ENCODE measurements around the gene TRIM33.

TRIM33 gene

DNA sequence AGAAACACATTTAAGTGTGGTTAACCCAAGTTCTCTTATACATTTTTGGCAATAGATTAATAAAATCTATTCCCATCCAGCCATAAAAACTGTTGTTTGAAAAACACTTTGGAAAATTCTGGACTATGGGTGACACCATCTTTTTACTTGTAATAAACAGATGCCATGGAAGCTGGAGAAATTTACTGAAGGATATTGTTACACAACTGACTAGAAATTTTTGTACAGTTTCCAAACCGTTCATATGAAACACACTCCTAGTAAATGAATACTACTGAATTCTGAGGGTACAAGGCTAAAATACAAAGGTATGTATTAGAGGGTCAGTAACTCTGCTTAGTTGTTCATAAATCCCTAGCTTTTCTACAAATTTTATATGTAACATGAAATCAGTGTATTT lies 48.7 kb downstream of the TRIM33 start:
- peaks cover 58% of the 10 kb centered on the region for H3K36me3 ChIP-seq (ENCODE audit: control insufficient read depth, low read length)
- H3K9me2 ChIP-seq (replicated peaks; ENCODE audit: control insufficient read depth, low read length) = no peaks in the 10 kb centered on the region
- no peak for TF ChIP-seq EZH2phosphoT487 (IDR thresholded peaks at IDR 0.05; ENCODE audit: borderline replicate concordance, low read length)
- TF ChIP-seq, protein P1, sequence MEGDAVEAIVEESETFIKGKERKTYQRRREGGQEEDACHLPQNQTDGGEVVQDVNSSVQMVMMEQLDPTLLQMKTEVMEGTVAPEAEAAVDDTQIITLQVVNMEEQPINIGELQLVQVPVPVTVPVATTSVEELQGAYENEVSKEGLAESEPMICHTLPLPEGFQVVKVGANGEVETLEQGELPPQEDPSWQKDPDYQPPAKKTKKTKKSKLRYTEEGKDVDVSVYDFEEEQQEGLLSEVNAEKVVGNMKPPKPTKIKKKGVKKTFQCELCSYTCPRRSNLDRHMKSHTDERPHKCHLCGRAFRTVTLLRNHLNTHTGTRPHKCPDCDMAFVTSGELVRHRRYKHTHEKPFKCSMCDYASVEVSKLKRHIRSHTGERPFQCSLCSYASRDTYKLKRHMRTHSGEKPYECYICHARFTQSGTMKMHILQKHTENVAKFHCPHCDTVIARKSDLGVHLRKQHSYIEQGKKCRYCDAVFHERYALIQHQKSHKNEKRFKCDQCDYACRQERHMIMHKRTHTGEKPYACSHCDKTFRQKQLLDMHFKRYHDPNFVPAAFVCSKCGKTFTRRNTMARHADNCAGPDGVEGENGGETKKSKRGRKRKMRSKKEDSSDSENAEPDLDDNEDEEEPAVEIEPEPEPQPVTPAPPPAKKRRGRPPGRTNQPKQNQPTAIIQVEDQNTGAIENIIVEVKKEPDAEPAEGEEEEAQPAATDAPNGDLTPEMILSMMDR (IDR thresholded peaks at IDR 0.05; ENCODE audit: low read depth, low read length, poor library complexity, severe bottlenecking) = no peak

DNA sequence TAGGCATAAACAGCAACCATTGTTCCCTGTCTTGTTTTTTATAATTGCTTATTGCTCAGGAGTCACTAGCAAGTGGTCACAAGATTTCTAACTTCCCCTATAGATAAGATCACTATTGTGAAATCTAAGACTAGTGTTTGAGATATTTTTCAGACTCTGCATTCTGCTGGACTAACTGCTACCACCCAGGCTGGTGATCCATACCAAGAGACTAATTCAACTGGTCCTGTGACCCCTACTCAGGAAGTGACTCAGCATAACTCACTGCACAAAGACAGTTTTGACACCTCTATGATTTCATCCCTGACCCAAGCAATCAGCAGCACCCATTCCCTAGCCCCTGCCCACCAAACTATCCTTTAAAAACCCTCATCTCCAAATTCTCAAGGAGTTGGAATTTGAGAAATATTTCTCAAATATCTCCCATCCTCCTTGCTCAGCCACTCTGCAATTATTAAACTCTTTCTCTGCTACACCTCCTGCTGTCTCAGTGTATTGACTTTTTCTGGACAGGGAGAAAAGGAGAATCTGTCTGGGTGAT lies 52.7 kb downstream of the TRIM33 start:
- peaks cover 90% of the 10 kb centered on the region for H3K36me3 ChIP-seq (ENCODE audit: control insufficient read depth, low read length)
- H3K27me3 ChIP-seq (ENCODE audit: control insufficient read depth, low read length) = no peaks in the 10 kb centered on the region
- H4K20me1 ChIP-seq (ENCODE audit: control insufficient read depth, insufficient read depth, low read depth, low read length) = no peaks in the 10 kb centered on the region
- H3K27ac ChIP-seq (ENCODE audit: low read depth, low read length) = no peak overlapping the region
- H3F3A ChIP-seq (ENCODE audit: control insufficient read depth, insufficient read depth) = no peaks in the 10 kb centered on the region
- H3K4me2 ChIP-seq (ENCODE audit: low read length) = no peak overlapping the region
- no peak overlapping the region for H3K4me3 ChIP-seq (ENCODE audit: low read length)
- H3K79me2 ChIP-seq (ENCODE audit: control insufficient read depth, low read length) = peaks cover 10% of the 10 kb centered on the region; the same call in 1 of the 2 replicates
- no peaks in the 10 kb centered on the region for H3K9me2 ChIP-seq (replicated peaks; ENCODE audit: control insufficient read depth, low read length)
- H3K4me1 ChIP-seq (ENCODE audit: control insufficient read depth, low read length) = no peaks in the 10 kb centered on the region
- H3K9me3 ChIP-seq (ENCODE audit: control insufficient read depth, insufficient read depth, low read length) = no peaks in the 10 kb centered on the region
- TF ChIP-seq, protein P1 (IDR thresholded peaks at IDR 0.05; ENCODE audit: low read depth, low read length, poor library complexity, severe bottlenecking) = no peak
- no peak for TF ChIP-seq EZH2phosphoT487 (IDR thresholded peaks at IDR 0.05; ENCODE audit: borderline replicate concordance, low read length)

More for the DNA sequence above, 48.7 kb downstream of the TRIM33 start:
- no peaks in the 10 kb centered on the region for H3F3A ChIP-seq (ENCODE audit: control insufficient read depth, insufficient read depth)
- no peak overlapping the region for H3K27ac ChIP-seq (ENCODE audit: low read depth, low read length)
- 0 out of 2 replicates have a peak, but pooled peaks cover 5% of the 10 kb centered on the region for H4K20me1 ChIP-seq (ENCODE audit: control insufficient read depth, insufficient read depth, low read depth, low read length)
- H3K79me2 ChIP-seq (ENCODE audit: control insufficient read depth, low read length) = peaks cover 48% of the 10 kb centered on the region
- H3K4me2 ChIP-seq (ENCODE audit: low read length) = no peak overlapping the region
- no peaks in the 10 kb centered on the region for H3K27me3 ChIP-seq (ENCODE audit: control insufficient read depth, low read length)
- H3K4me3 ChIP-seq (ENCODE audit: low read length) = no peak overlapping the region
- no peaks in the 10 kb centered on the region for H3K9me3 ChIP-seq (ENCODE audit: control insufficient read depth, insufficient read depth, low read length)
- H3K4me1 ChIP-seq (ENCODE audit: control insufficient read depth, low read length) = peaks cover 3% of the 10 kb centered on the region

DNA sequence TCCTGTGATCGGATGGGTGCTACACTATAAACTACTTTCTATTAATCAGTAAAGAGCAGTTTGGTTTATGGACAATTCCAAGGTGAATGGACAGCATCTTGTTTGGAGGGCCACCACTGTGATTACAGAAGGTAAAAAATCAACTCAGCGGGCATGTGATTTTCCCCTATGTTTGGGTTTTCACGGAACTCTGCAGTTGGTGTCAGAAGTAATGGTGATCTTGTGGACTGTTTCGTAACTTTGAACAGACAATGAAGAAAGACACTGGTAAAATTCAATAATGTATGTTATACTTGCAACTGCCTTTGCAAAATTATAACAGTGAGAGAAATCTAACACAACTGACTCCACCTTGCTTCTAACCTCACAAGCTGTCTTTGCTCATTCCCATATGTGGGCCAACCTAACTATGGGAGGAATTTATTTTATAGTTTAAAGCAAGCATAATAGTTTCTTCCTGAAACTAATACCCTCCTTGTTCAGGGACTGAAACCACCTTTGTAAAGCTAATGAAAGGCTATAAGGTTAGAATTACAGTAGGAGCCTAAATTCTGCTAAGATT lies 53.2 kb downstream of the TRIM33 start:
- Histone ChIP-seq H3K79me2 (ENCODE audit: control insufficient read depth, low read length) (0 out of 2 replicates have a peak, but pooled peaks cover 6% of the 10 kb centered on the region), H3K4me2 (ENCODE audit: low read length) (no peak overlapping the region), H3K9me2 (replicated peaks; ENCODE audit: control insufficient read depth, low read length) (no peaks in the 10 kb centered on the region), H3K4me3 (ENCODE audit: low read length) (no peak overlapping the region), H3K9me3 (ENCODE audit: control insufficient read depth, insufficient read depth, low read length) (no peaks in the 10 kb centered on the region), H4K20me1 (ENCODE audit: control insufficient read depth, insufficient read depth, low read depth, low read length) (no peaks in the 10 kb centered on the region), H3K36me3 (ENCODE audit: control insufficient read depth, low read length) (peaks cover 87% of the 10 kb centered on the region), H3K4me1 (ENCODE audit: control insufficient read depth, low read length) (no peaks in the 10 kb centered on the region), H3F3A (ENCODE audit: control insufficient read depth, insufficient read depth) (no peaks in the 10 kb centered on the region), H3K27ac (ENCODE audit: low read depth, low read length) (no peak overlapping the region), H3K27me3 (ENCODE audit: control insufficient read depth, low read length) (no peaks in the 10 kb centered on the region)
- TF ChIP-seq, protein P1 (IDR thresholded peaks at IDR 0.05; ENCODE audit: low read depth, low read length, poor library complexity, severe bottlenecking) = no peak
- TF ChIP-seq EZH2phosphoT487 (IDR thresholded peaks at IDR 0.05; ENCODE audit: borderline replicate concordance, low read length) = no peak

Measured in DOHH2 (cell line).